GM12875 (cell line): Measurements from ENCODE around the gene TCEAL3.
"Not testable (repeated sequence)": the region's sequence is repeated elsewhere in the genome, so short reads cannot be mapped to it uniquely, and the experiment has no call there.

Source experiments
- H3K4me3 ChIP-seq: one replicate; pipeline ENCODE4 v1.5.1; 2011; ENCODE audit warnings: low read depth, low read length, control low read depth
- CTCF ChIP-seq: IDR thresholded peaks from 2 replicates; pipeline ENCODE4 v1.5.1; 2011; ENCODE audit warnings: low read depth, mild to moderate bottlenecking, control low read depth, inconsistent platforms, low read length, moderate library complexity, borderline replicate concordance; ENCODE audit not compliant: insufficient read depth

TCEAL3 gene

GRCh38 chrX:103640401-103641155, 32.8 kb downstream of the TCEAL3 start:
- TF ChIP-seq CTCF, result no peak
- H3K4me3 ChIP-seq, result no peak overlapping the region

GRCh38 chrX:103644125-103644524, 36.4 kb downstream of the TCEAL3 start:
- no peak for TF ChIP-seq CTCF
- no peak overlapping the region for H3K4me3 ChIP-seq

GRCh38 chrX:103647630-103648029, 39.9 kb downstream of the TCEAL3 start:
- H3K4me3 ChIP-seq, result no peak overlapping the region
- no peak for TF ChIP-seq CTCF

GRCh38 chrX:103651151-103651773, 43.5 kb downstream of the TCEAL3 start:
- no peak overlapping the region for H3K4me3 ChIP-seq
- TF ChIP-seq CTCF, result no peak

- not testable (repeated sequence) for H3K4me3 ChIP-seq
Observed at GRCh38 chrX:103655230-103656000, 47.7 kb downstream of the TCEAL3 start.

GRCh38 chrX:103656617-103657016, 48.9 kb downstream of the TCEAL3 start:
- no peak for TF ChIP-seq CTCF
- H3K4me3 ChIP-seq, result no peak overlapping the region

- not testable (repeated sequence) for H3K4me3 ChIP-seq
Observed at GRCh38 chrX:103657066-103657465, 49.3 kb downstream of the TCEAL3 start.
